PC-3 (cell line): ENCODE data around the gene PTPRN2. TPM values are rescaled to one million over a fixed set of nuclear protein-coding genes. Genes with fewer than 3 reads are reported as not detected.

Experiments
- ATAC-seq: fragments of 200-7000 bp; cut with Tn5 transposase; 2 replicates; pipeline ENCODE4 v1.9.1; 2020; ENCODE audit warnings: mild to moderate bottlenecking, moderate library complexity
- BruUV-seq: library from RNA; stranded (reverse); fragments of 400-500 nt; replicated peaks from 2 replicates; lab custom pipeline; 2021; lab: Mats Ljungman, UMichigan
- CTCF ChIA-PET: fragments of 300-600 bp; sonication (Branson Sonifier 250); formaldehyde crosslinking; loops from one replicate; lab custom pipeline; 2022; ENCODE audit warnings: antibody characterized with exemption; lab: Charles Lee
- POLR2A ChIA-PET: fragments of 300-600 bp; sonication (Branson Sonifier 250); formaldehyde crosslinking; loops from one replicate; lab custom pipeline; 2022; ENCODE audit warnings: antibody characterized with exemption; ENCODE audit not compliant: unreplicated experiment; lab: Charles Lee
- DNase-seq: peaks from one replicate; pipeline ENCODE4 v3.0.0-alpha.2; 2015
- H2AFZ ChIP-seq: fragments of 300-600 bp; sonication (generic); 2 replicates; pipeline ENCODE4 v1.6.0; 2016; ENCODE audit warnings: antibody characterized with exemption, low read length
- H3F3A ChIP-seq: fragments of 300-600 bp; sonication (generic); one replicate; pipeline ENCODE4 v1.6.0; 2017; ENCODE audit warnings: antibody characterized with exemption, low read length, control low read depth, mild to moderate bottlenecking; ENCODE audit not compliant: unreplicated experiment
- H3K27ac ChIP-seq: fragments of 300-600 bp; sonication (generic); 2 replicates; pipeline ENCODE4 v1.5.1; 2016; ENCODE audit warnings: mild to moderate bottlenecking, low read length
- H3K27me3 ChIP-seq: fragments of 300-600 bp; sonication (generic); 2 replicates; pipeline ENCODE4 v1.6.1; 2016; ENCODE audit warnings: low read length, mixed read lengths
- H3K36me3 ChIP-seq: fragments of 300-600 bp; sonication (generic); 2 replicates; pipeline ENCODE4 v1.6.1; 2016; ENCODE audit warnings: low read depth, mixed run types, low read length, mixed read lengths
- H3K4me1 ChIP-seq: fragments of 300-600 bp; sonication (generic); 2 replicates; pipeline ENCODE4 v1.5.1; 2016; ENCODE audit warnings: low read length; ENCODE audit not compliant: insufficient read depth
- H3K4me2 ChIP-seq: fragments of 300-600 bp; sonication (generic); 2 replicates; pipeline ENCODE4 v1.6.0; 2016; ENCODE audit warnings: low read length
- H3K4me3 ChIP-seq: fragments of 300-600 bp; sonication (generic); 2 replicates; pipeline ENCODE4 v1.5.1; 2016; ENCODE audit warnings: mild to moderate bottlenecking, low read length, mixed read lengths
- H3K79me2 ChIP-seq: fragments of 300-600 bp; sonication (generic); 2 replicates; pipeline ENCODE4 v1.6.1; 2017; ENCODE audit warnings: low read length, mixed read lengths
- H3K9ac ChIP-seq: fragments of 300-600 bp; sonication (generic); 2 replicates; pipeline ENCODE4 v1.6.0; 2016; ENCODE audit warnings: mild to moderate bottlenecking, low read length
- H3K9me2 ChIP-seq: fragments of 300-600 bp; sonication (generic); replicated peaks from 2 replicates; pipeline ENCODE4 v1.6.1; 2016; ENCODE audit warnings: mixed run types, low read length, mixed read lengths
- H3K9me3 ChIP-seq: fragments of 300-600 bp; sonication (generic); 2 replicates; pipeline ENCODE4 v1.6.1; 2016; ENCODE audit warnings: low read length, mixed read lengths
- H4K20me1 ChIP-seq: fragments of 300-600 bp; sonication (generic); 2 replicates; pipeline ENCODE4 v1.6.1; 2016; ENCODE audit warnings: low read length, mixed read lengths
- CTCF ChIP-seq: fragments of 300-600 bp; sonication (generic); conservative IDR thresholded peaks from 2 replicates; pipeline ENCODE4 v1.5.1; 2017; ENCODE audit warnings: antibody characterized with exemption, low read depth, mild to moderate bottlenecking, low read length
- EZH2 ChIP-seq: fragments of 300-600 bp; sonication (generic); IDR thresholded peaks from one replicate; pipeline ENCODE4 v1.6.1; 2017; ENCODE audit warnings: antibody characterized with exemption, mild to moderate bottlenecking, low read length; ENCODE audit not compliant: unreplicated experiment
- EZH2phosphoT487 ChIP-seq: fragments of 300-600 bp; sonication (generic); IDR thresholded peaks from 2 replicates; pipeline ENCODE4 v1.6.1; 2018; ENCODE audit warnings: mild to moderate bottlenecking, antibody characterized with exemption, low read length, borderline replicate concordance
- intact Hi-C: fragments of 100-400 bp; cut with micrococcal nuclease; formaldehyde crosslinking; loops from 2 replicates; pipeline ENCODE4 v1.9.0; 2023
- total RNA-seq: library from RNA; depleted of rRNA; stranded (reverse); fragments of >200 nt; gene quantifications from 2 replicates; pipeline ENCODE4 v1.2.3, GENCODE V29; 2014

PTPRN2 gene
- total RNA-seq, 1 experiment from 2014 or later, result 3.2 TPM

GRCh38 chr7:157774495-157774894 is 813.1 kb downstream of the PTPRN2 start:
- Histone ChIP-seq H3K79me2 (no peaks in the 10 kb centered on the region), H3K4me2 (no peak overlapping the region), H3K27me3 (no peaks in the 10 kb centered on the region; the same call in 1 of the 2 replicates), H4K20me1 (no peaks in the 10 kb centered on the region), H3K9ac (no peak overlapping the region), H3K9me2 (no peaks in the 10 kb centered on the region), H3K4me1 (no peaks in the 10 kb centered on the region), H3K4me3 (no peak overlapping the region), H3K9me3 (no peaks in the 10 kb centered on the region), H3K36me3 (no peaks in the 10 kb centered on the region), H3F3A (no peaks in the 10 kb centered on the region), H2AFZ (no peak overlapping the region), H3K27ac (no peak overlapping the region)
- no peak for DNase-seq
- ChIA-PET CTCF (no interaction called here), POLR2A (no interaction called here)
- intact Hi-C loops, result no loop called here
- BruUV-seq, result no TSS peak
- ATAC-seq, result no peak
- TF ChIP-seq EZH2phosphoT487 (no peak), CTCF (no peak), EZH2 (no peak)

DNA sequence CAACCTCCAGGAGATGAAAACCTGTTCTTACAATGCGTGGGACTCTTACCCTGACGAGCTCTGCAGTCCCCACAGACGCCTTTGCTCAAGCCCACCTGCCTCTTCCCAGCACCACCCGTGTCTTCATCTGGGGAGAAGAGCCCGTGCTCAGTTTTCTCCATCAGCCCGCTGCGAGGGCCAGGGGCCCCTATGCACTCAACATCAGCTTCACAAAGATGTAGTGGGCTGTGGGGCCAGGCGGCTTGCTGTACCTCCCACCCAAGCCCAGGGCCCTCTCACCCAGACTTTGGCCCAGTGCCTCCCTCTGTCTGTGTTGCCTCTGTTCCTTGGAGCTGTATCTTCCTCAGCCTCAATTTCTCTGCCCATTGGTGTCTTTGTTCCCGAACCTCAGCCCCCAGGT is 814.3 kb downstream of the PTPRN2 start:
- Histone ChIP-seq H3K9me3 (no peaks in the 10 kb centered on the region), H3F3A (no peaks in the 10 kb centered on the region), H3K4me3 (no peak overlapping the region), H3K4me1 (no peaks in the 10 kb centered on the region), H3K27ac (no peak overlapping the region), H2AFZ (no peak overlapping the region), H3K36me3 (no peaks in the 10 kb centered on the region), H4K20me1 (no peaks in the 10 kb centered on the region), H3K9me2 (no peaks in the 10 kb centered on the region), H3K79me2 (no peaks in the 10 kb centered on the region), H3K4me2 (no peak overlapping the region), H3K9ac (no peak overlapping the region), H3K27me3 (no peaks in the 10 kb centered on the region; the same call in 1 of the 2 replicates)
- BruUV-seq, result no TSS peak
- ATAC-seq, result no peak
- intact Hi-C loops, result no loop called here
- CTCF ChIA-PET, result no interaction called here
- TF ChIP-seq EZH2phosphoT487 (no peak), CTCF (no peak), EZH2 (no peak)
- POLR2A ChIA-PET, result no interaction called here
- DNase-seq, result no peak

- H3K79me2 ChIP-seq, result no peaks in the 10 kb centered on the region
- H3K4me1 ChIP-seq, result no peaks in the 10 kb centered on the region
- TF ChIP-seq CTCF (no peak), EZH2phosphoT487 (no peak), EZH2 (no peak)
- intact Hi-C loops, result no loop called here
- H4K20me1 ChIP-seq, result no peaks in the 10 kb centered on the region
- BruUV-seq, result no TSS peak
- POLR2A ChIA-PET, result no interaction called here
- no peak overlapping the region for H2AFZ ChIP-seq
- no peaks in the 10 kb centered on the region; the same call in 1 of the 2 replicates for H3K27me3 ChIP-seq
- no peaks in the 10 kb centered on the region for H3K9me3 ChIP-seq
- DNase-seq (no peak), ATAC-seq (no peak)
- H3K9ac ChIP-seq, result no peak overlapping the region
- H3K9me2 ChIP-seq, result no peaks in the 10 kb centered on the region
- H3K4me2 ChIP-seq, result no peak overlapping the region
- CTCF ChIA-PET, result no interaction called here
- H3K36me3 ChIP-seq, result no peaks in the 10 kb centered on the region
- no peak overlapping the region for H3K27ac ChIP-seq
- no peaks in the 10 kb centered on the region for H3F3A ChIP-seq
- H3K4me3 ChIP-seq, result no peak overlapping the region
Measured at GRCh38 chr7:157772486-157773130, 815.0 kb downstream of the PTPRN2 start.
